HT-29 (cell line): ENCODE results near the gene PSMF1. TPM values are rescaled to one million over a fixed set of nuclear protein-coding genes. Genes with fewer than 3 reads are reported as not detected.
"Not testable (repeated sequence)": the region's sequence is repeated elsewhere in the genome, so short reads cannot be mapped to it uniquely, and the experiment has no call there.

ENCODE experiments used
- DNase-seq: peaks from one replicate; pipeline ENCODE4 v3.0.0-alpha.2; 2015; ENCODE audit warnings: low spot score
- total RNA-seq: library from RNA; depleted of rRNA; stranded (reverse); fragments of >200 nt; shearing (Covaris generic); gene quantifications from 2 replicates; pipeline ENCODE4 v1.2.3, GENCODE V29; 2014

PSMF1 gene
- total RNA-seq, 1 experiment from 2014 or later: 50.7 TPM

- peak; percentile 49 for DNase-seq
Observed at GRCh38 chr20:1122388-1123315, 4.2 kb downstream of the PSMF1 start.

- DNase-seq: no peak
Observed at GRCh38 chr20:1123666-1124065, 5.3 kb downstream of the PSMF1 start.

- no peak for DNase-seq
Observed at GRCh38 chr20:1124421-1124820, 6.0 kb downstream of the PSMF1 start.

- DNase-seq: no peak
Observed at GRCh38 chr20:1125277-1125676, 6.9 kb downstream of the PSMF1 start.

- DNase-seq: no peak
Observed at GRCh38 chr20:1127840-1128239, 9.4 kb downstream of the PSMF1 start.

GRCh38 chr20:1130058-1130694 is 11.8 kb downstream of the PSMF1 start:
- no peak for DNase-seq

GRCh38 chr20:1130847-1131246 is 12.4 kb downstream of the PSMF1 start:
- no peak for DNase-seq

- no peak for DNase-seq
Observed at GRCh38 chr20:1131354-1131753, 13.0 kb downstream of the PSMF1 start.

- no peak for DNase-seq
Observed at GRCh38 chr20:1134355-1134754, 16.0 kb downstream of the PSMF1 start.

- DNase-seq: no peak
Observed at GRCh38 chr20:1134836-1135235, 16.4 kb downstream of the PSMF1 start.

- DNase-seq: no peak
Observed at GRCh38 chr20:1137236-1137635, 18.8 kb downstream of the PSMF1 start.

GRCh38 chr20:1144401-1145172 is 26.2 kb downstream of the PSMF1 start:
- DNase-seq: no peak

- DNase-seq: no peak
Observed at GRCh38 chr20:1146957-1147356, 28.6 kb downstream of the PSMF1 start.

- not testable (repeated sequence) for DNase-seq
Observed at GRCh38 chr20:1149812-1150211, 31.4 kb downstream of the PSMF1 start.

GRCh38 chr20:1150218-1150617 is 31.8 kb downstream of the PSMF1 start:
- no peak for DNase-seq

GRCh38 chr20:1150968-1151367 is 32.6 kb downstream of the PSMF1 start:
- no peak for DNase-seq

GRCh38 chr20:1154226-1154625 is 35.8 kb downstream of the PSMF1 start:
- no peak for DNase-seq

GRCh38 chr20:1154691-1155090 is 36.3 kb downstream of the PSMF1 start:
- no peak for DNase-seq

GRCh38 chr20:1155342-1155741 is 36.9 kb downstream of the PSMF1 start:
- no peak for DNase-seq

- no peak for DNase-seq
Observed at GRCh38 chr20:1160496-1160895, 42.1 kb downstream of the PSMF1 start.

- DNase-seq: no peak
Observed at GRCh38 chr20:1160991-1161390, 42.6 kb downstream of the PSMF1 start.

- DNase-seq: no peak
Observed at GRCh38 chr20:1163105-1163504, 44.7 kb downstream of the PSMF1 start.
